Left ventricle myocardium superior (tissue), 1 donor: ENCODE measurements around the gene IL6ST. TPM values are rescaled to one million over a fixed set of nuclear protein-coding genes. Genes with fewer than 3 reads are reported as not detected.
A peak's percentile ranks its signal among the peaks of the same experiment; 100 is the strongest.
"Not testable (repeated sequence)": the region's sequence is repeated elsewhere in the genome, so short reads cannot be mapped to it uniquely, and the experiment has no call there.

ENCODE experiments used
- ATAC-seq: fragments of 200-7000 bp; cut with Tn5 transposase; one replicate; pipeline ENCODE4 v1.9.1; 2020; ENCODE audit warnings: mild to moderate bottlenecking, moderate library complexity
- DNase-seq: peaks from one replicate; pipeline ENCODE4 v3.0.0-alpha.2; 2020
- intact Hi-C: fragments of 100-400 bp; cut with micrococcal nuclease; formaldehyde crosslinking; loops from one replicate; pipeline ENCODE4 v1.11.0; 2022
- total RNA-seq: library from RNA; stranded (reverse); fragmentation: NEBNext Ultra II Directional; extraction: Animal tissue kit (Norgen Biotek cat#: 25700); gene quantifications from one replicate; pipeline ENCODE4 v1.2.1, GENCODE V29; 2021
- donor health status: DM: no; HTN: yes; CAD: no; lungs with severe emphysema.

IL6ST gene
- total RNA-seq, 1 donor from 2014 or later = 153 TPM

DNA sequence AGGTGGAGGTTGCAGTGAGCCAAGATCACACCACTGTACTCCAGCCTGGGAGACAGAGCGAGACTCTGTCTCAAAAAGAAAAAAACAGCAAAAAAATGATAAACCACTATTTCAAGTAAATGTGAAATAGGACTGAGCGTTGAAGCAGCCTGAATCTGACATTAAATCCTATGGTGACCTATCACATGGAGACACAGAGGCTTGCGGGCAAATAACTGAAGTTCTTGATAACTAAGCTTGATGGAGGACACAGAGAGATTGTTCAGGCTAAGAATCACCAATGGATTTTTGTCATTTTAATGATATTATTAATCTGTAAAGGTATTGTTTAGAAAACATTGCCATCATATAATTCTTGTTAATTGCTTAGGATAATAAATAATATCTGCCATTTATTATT lies 15.7 kb upstream of the IL6ST start:
- no peak for ATAC-seq
- intact Hi-C loops = no loop called here
- DNase-seq = no peak

DNA sequence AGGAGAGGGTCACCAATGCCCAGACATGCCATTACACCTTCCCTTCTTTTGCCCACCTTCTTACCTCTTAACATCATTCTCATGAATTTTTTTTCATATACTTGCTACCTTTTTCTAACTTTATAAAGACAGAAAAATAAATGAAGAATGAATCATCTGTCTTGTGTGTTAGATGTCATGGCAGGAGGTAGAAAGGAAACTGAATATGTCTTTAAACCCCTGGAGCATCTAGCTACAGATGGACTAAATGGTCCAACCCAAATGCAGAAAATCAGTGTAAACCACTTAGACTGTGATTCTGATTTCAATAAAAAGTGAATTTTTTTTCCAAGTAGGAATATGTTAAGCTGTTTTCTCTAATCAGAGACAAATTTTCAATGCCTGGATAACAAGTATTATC lies 11.8 kb upstream of the IL6ST start:
- intact Hi-C loops = no loop called here
- DNase-seq = no peak
- ATAC-seq = no peak

DNA sequence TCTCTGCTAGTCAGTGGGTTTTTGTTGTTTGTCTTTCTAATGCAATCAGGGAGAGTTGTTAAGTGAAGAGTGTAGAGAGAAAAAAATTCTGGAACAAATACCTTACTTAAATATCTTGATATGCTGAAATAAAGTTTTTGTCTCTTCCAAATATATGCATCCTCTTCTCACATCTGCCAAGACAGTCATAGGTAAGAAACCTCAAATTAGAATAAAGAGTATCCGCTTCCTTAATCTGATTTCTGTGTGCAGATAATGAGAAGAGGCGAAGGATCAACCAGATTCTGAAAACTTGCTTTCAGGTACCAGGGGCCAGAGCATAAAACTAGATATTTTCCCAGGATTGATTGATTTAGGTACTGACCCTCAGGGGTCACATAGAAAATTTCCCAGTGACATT lies 11.3 kb upstream of the IL6ST start:
- intact Hi-C loops = no loop called here
- no peak for ATAC-seq

DNA sequence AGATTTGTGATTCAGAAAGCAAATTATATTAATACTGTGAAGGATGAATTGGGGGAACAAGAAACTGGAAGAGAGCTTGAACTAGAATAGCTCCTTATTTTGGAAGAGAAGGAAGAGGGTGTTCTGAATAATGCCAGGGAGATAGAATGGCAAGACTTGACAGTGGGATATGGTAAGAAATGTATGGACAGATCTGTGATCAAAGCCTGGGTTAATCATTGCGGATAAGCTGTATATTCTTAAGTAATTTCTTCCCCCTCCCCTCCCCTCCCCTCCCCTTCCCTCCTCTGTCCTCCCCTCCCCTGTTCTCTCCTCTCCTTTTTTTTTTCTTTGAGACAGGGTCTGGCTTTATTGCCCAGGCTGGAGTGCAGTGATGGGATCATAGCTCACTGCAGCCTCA lies 10.1 kb upstream of the IL6ST start:
- intact Hi-C loops = no loop called here
- ATAC-seq = no peak
- no peak for DNase-seq

More for the DNA sequence above, 11.3 kb upstream of the IL6ST start:
- no peak for DNase-seq

DNA sequence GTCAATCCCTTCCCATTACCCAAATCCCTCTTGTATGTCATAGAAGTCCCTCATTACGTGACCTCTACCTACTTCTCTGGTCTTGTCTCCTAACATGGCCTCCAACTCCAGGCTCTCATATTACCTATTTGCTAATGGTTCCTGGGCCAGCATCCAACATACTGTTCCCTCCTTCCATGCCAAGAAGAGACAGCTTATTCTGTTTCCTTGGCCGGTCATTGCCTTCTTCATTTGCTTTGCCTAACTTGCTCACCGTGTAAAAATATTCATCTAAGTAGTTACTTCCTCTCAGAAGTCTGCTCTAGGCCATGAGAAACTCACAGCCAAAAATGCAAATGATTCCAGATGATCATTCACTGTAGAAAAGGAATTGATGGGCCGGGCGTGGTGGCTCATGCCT lies 8.9 kb upstream of the IL6ST start:
- DNase-seq (no peak), ATAC-seq (no peak)
- intact Hi-C loops = no loop called here

DNA sequence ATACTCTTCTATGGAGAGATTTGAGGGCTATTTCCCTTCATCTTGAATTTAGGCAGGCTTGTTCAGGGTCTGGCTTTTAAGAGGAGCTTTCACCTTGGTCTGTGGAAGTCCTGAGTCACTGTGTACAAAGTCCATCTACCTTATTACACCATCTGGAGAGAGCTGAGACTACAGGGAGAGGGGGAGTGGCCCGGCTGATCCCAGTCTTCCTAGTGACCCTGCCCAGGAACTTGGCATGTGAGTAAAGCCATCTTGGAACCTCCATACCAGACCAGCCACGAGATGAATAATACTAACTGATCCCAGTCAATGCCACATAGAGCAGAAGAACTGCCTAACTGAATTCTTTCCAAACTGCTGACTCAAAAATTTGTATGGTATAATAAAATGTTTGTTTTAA lies 8.4 kb upstream of the IL6ST start:
- DNase-seq (no peak), ATAC-seq (no peak)
- intact Hi-C loops = no loop called here

DNA sequence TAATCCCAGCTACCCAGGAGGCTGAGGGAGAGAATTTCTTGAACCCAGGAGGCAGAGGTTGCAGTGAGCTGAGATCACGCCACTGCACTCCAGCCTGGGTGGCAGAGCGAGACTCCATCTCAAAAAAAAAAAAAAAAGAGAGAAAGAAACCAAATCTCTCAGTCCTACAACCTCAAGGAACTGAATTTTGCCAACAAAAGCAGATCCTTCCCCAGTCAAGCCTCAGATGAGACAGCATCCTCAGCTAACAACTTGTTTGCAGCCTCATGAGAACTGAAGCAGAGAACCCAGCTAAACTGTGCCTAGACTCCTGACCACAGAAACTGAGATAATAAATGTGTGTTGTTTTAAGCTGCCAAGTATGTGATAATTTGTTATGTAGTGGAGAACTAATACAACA lies 7.5 kb upstream of the IL6ST start:
- DNase-seq (no peak), ATAC-seq (no peak)
- intact Hi-C loops = no loop called here

DNA sequence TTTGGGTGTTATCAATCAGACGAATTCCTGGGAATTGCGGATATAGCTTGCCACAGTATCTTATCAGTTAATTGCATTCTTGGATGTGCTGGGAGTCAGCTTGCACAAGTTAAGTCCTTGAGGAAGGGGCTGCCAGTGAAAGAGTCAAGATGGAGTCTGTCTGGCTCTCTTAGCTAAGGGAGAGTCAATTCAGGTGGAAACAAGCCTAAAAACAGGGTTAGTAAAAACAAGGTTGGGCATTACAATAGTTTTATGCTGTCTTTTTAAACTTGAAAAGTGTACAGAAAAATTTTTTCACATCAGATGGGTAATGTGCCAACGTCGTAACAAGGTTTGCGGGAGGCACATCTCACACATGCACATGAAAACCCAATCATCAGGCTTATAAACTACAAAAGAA lies 5.5 kb upstream of the IL6ST start:
- DNase-seq, ATAC-seq, intact Hi-C loops: not testable (repeated sequence)

DNA sequence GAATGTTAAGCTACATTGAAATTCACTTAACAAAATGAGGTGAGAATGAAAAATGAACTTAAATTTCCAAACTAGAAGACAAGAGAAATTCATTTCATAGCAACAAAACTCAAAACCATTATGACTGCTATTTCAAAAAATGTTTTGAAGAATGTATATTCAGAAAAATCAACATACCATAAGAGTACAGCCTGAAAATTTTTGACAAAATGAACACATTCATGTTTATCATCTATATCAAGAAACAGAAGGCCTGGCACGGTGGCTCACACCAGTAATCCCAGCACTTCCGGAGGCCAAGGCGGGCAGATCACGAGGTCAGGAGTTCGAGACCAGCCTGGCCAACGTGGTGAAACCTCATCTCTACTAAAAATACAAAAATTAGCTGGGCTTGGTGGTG lies 4.2 kb upstream of the IL6ST start:
- no peak for ATAC-seq
- intact Hi-C loops = no loop called here
- no peak for DNase-seq

DNA sequence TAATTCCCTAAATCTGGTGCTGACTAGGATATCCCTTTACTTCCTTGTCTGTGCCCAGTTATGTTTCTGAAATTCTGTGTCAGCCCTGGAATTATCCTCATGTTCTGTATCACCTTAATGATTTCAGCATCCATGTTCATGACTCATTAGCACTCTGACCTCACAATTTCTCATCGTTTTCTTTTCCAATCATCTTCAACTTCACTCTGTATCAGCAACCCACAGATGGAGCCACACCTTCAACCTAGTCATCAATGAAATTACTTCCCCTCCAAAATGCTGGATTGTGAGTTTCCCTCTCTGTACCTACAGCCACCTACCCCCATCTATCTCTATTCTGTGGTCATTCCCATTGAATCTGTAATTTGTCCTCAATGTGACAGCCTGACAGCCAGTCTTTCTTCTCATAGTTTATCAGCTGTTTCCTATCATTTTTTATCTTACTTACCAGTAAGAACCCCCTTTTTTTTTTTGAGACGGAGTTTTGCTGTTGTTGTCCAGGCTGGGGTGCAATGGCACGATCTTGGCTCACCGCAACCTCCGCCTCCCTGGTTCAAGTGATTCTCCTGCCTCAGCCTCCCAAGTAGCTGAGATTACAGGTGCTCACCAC lies 3.1 kb upstream of the IL6ST start:
- ATAC-seq = no peak
- no peak for DNase-seq
- intact Hi-C loops = no loop called here

DNA sequence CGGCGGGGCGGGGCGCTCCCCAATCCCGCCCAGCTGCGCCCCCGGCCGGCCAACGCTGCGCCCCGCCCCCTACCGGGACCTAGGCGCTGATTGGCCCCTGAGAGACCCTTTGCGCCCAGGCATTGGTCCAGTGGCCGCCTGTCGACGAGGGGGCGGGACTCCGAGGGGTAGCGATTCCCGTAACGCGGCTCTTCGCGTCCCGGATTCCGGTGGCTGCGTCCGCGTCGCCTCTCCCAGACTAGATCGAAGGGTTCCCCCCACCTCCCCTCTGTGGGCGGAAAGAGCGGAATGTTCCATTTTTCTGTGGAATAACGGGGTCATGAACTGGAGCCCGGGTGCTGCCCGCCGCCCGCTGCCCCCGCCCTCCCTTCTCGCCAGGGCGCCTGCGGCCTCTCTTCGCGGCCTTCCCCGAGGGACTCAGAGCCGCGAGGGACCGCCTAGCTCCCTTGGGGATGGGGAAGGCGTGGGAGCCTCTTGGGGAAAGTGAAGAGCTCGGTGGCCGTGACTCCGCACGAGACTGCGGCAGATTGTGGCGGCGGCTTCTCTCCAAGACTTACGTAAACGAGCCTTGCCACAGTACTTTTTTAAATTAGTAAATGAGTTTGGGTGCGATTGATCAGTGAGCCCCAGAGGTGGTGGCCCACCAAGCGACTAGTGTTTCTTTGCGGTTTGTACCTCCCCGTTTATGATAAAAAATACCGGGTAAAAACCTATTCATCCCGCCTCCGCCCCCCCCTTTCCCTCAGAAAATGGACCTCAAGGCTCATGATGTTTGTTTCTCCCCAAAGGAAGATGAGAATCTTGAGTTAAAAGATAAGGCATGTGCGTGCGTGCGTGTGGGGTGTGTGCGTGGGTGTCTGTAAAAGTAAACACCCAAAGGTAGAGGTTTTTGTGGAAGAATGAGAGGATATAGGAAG lies 493 bp upstream of the IL6ST start:
- ATAC-seq (peak; percentile 97), DNase-seq (peak; percentile 99)
- intact Hi-C loops = no loop called here

DNA sequence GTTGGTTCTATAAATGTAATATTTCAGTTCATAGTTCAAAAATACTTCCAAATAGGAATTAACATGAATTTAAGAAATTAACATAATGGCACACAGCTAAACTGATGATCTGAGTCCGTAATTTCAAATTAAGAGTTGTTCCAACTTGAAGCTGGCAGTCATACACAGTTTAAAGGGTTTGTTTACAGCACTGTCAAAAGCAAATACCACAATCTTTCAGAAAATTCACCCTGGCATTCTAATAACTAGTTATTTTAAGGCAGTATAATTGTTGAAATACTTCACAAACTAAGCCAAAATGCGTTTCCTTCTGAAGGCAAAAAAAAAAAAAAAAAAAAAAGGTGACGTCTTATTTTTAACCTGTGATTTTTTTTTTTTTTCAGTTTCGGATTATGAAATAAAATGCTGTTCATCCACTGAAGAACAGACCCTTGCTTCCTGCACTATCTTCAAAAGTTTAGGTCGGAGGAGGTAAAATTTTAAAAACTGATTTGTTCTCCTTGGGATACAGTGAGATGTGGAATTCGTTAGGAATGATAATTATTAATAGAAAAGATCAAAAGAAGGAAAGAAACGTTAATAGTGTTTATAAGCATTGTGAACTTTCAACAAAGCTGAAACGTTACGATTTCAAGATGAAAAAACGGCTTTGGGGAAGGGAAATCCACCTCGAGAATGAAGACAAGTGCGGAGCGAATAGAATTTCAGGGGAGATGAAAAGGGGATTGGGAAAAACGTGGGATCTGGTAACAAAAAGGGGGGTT lies 850 bp downstream of the IL6ST start:
- intact Hi-C loops = no loop called here
- DNase-seq (no peak), ATAC-seq (no peak)

DNA sequence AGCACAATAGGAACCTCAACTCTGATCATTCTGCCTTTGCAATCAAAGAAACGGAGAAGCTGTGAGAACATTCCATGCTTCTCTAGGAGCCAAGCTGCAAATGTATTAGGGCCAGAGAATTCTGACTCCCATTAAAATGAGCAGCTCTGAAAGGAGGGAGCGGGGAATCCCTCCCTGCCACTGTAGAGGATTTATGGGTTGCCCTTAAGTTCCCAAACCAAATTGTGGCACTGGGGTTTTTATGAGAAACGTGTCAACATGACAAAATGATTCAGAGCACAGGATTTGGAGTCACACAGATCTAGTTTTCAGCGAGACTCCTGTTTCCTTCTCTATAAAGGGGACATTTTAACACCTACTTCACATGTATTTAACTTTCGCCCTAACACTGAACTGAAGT lies 1.8 kb downstream of the IL6ST start:
- DNase-seq (no peak), ATAC-seq (no peak)
- intact Hi-C loops = no loop called here

DNA sequence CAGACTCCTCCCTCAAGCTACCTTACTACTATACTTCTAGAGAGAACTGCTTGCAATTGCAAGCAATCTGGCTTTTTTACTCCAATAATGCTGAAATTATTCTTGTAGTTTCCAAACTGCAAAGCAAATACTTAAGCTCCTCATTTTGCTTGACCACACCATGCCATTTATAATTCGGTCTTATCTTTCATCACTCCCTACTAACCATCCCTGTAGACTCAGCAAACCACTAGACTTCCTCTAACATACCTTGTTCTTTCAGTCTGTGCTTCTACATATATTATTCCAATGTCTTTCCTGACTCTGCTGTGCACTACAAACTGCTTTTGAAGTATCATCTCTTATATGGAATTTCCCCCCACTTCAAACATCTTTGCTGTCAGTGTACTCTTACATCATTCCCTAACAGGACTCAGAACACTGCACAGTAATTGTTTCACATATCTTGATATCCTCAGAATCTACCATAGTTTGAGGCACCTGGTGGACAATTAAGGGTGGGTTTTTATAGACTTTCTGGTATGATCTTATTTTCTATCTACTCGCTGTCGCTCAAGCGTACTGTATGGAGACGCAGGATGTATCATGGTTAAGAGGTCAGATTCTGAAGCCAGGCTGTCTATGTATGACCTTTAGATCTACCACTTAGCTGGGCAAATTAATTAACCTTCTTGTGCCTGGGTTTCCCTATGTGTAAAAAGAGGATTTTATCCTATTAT lies 2.8 kb downstream of the IL6ST start:
- ATAC-seq (no peak), DNase-seq (no peak)
- intact Hi-C loops = no loop called here

DNA sequence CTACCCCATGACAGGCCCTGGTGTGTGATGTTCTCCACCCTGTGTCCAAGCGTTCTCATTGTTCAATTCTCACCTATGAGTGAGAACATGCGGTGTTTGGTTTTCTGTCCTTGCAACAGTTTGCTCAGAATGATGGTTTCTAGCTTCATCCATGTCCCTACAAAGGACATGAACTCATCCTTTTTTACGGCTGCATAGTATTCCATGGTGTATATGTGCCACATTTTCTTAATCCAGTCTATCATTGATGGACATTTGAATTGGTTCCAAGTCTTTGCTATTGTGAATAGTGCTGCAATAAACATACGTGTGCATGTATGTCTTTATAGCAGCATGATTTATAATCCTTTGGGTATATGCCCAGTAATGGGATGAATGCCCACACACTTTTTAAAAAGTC lies 3.9 kb downstream of the IL6ST start:
- ATAC-seq, DNase-seq, intact Hi-C loops: not testable (repeated sequence)

DNA sequence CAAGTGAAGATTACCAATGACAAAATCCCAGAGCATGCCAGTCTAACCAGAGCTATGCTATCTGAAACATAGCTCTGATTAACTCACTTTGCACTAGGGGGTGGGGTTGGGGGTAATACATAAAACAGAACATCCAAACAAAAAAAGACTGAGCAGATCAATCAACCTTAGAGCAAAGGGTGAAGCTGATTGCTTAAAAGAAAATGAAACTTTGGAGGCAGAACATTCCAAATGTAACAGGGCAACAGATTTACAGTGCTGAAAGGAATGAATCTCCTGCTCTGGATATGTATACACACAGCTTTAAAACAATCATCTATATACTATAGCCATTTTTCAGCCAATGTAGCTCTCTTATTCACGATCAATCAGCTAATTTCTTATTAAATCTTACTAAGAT lies 4.9 kb downstream of the IL6ST start:
- no peak for ATAC-seq
- intact Hi-C loops = no loop called here
- DNase-seq = no peak

DNA sequence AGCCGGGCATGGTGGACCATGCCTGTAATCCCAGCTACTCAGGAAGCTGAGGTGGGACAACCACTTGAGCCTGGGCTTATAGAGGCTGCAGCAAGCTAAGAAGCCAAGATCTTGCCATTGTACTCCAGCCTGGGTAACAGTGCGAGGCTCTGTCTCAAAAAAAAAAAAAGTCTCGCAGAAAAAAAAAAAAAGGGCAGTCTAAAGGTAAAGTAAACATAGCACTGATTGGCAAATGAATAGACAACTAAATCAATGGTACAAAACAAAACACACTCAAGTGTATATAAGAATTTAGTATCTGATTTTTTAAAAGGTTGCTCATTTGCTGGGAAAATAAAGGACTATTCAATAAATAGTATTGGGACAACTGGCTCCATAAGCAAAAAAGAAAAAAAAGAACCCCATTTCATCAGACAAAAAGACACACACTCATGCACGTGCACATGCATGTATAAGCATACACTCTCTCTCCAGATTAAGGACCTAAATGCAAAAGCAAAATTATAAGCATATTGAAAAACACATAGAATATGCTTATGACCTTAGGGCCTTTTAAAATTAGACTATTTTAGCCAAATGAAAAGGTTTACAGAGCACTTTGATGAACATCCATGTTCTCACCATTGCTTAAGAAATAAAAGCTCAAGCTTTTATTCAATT lies 5.7 kb downstream of the IL6ST start:
- intact Hi-C loops = no loop called here
- no peak for ATAC-seq
- DNase-seq = no peak

DNA sequence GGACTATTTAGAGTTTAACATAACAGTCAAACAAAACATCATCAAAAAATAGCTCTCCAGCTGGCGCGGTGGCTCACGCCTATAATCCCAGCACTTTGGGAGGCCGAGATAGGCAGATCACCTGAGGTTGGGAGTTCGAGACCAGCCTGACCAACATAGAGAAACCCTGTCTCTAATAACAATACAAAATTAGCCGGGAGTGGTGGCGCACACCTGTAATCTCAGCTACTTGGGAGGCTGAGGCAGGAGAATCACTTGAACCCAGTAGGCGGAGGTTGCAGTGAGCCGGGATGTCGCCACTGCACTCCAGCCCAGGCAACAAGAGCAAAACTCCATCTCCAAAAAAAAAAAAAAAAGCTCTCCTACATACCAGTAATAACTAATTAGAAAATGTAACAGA lies 6.3 kb downstream of the IL6ST start:
- DNase-seq, intact Hi-C loops, ATAC-seq: not testable (repeated sequence)

DNA sequence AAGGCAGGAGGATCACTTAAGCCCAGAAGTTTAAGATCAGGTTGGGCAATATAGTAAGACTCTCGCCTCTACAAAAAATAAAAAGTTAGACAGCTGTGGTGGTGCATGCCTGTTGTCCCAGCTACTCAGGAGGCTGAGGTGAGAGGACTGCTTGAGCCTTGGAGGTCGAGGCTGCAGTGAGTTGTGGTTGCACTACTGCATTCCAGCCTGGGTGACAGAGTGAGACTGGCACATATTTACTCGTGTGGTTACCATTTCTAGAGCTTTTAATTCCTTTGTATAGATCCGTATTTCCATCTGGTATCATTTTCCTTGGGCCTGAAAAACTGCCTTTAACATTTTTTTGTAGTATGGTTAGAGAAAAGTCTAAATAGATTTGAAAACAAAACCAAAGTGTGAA lies 7.8 kb downstream of the IL6ST start:
- intact Hi-C loops = no loop called here
- DNase-seq = no peak

More for the DNA sequence above, 7.8 kb downstream of the IL6ST start:
- no peak for ATAC-seq
